ENCODE data around the gene ARRDC1.
"Not testable (repeated sequence)": the region's sequence is repeated elsewhere in the genome, so short reads cannot be mapped to it uniquely, and the experiment has no call there.

The ARRDC1 gene

GRCh38 chr9:137613738-137614523 lies 8.4 kb downstream of the ARRDC1 start:
- no peak for DNase-seq (ENCODE audit: low read depth)

GRCh38 chr9:137614631-137615386 lies 9.3 kb downstream of the ARRDC1 start:
- DNase-seq (ENCODE audit: low read depth): no peak

DNA sequence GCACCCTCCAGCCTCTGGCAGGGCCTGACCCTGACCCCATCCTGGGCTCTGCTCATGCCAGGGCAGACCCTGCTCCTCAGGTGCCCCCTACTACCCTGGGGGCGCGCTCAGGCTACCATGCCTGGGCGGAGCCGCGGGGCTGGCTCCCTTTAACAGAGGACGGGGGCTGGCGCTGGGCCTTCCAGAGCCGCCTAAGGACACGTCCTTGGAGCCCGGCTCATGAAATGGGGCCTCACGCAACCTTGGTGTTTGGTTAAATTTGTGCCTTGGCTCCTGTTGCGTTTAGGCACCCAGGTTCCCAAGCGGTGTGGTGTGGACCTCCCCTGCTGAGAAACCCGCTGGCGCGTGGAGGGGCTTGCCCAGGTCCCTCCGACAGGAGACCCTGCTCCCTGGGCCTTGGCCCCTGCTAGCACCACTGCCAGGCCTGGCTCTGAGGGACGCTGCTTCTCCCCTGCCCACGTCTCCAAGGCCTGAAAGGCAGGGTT lies 9.9 kb downstream of the ARRDC1 start:
- DNase-seq (ENCODE audit: low read depth): no peak

DNA sequence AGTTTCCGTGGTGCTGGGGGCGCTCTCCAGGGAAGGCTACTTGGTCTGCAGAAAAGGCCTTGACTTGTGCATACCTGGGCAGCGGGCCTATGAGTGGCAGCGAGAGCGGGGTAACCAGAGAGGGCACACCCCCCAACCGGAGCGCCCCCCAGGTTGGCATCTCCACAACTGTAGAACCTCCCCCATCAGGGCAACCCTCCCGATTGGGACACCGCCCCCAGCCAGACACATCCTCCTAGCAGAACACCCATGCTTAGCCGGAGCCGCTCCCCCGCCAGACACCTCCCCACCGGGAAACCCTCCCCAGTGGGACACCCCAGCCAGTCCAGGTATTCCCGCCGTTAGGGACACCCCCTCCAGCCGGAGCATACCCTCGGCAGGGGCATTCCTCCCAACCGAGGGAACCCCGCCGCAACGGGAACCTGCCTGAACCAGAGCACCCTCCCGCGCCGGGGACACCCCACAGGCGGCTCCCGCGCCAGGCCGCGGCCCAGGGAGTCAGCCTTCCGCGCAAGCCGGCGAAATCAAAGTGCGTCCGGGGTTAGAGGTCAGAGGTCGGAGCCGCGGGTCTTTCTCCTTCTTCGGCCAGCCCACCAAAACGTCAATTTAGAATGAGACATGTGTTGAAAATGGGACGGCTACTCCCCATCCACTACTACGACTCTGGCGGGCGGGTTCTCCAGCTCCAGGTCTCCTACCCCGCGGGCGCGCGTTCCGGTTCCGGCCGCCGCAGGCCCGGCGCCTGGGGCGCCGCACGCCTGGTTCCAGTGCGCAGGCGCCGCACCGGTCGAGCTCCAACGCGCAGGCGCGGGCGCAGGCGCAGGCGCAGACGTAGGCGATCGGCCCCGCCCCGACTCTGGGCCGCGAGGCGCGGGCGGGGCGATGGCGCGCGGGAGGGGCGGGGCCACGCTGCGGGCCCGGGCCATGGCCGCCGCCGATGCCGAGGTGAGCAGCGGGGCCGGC lies 12.9 kb downstream of the ARRDC1 start, which contains the start of gene EHMT1:
EHMT1 (plus strand) TSS at position 901 of the 963 bp plus-strand sequence; CDS start at position 925, 24 bp downstream.
- no peak for DNase-seq (ENCODE audit: low read depth)

GRCh38 chr9:137619240-137620047 lies 14.0 kb downstream of the ARRDC1 start:
- DNase-seq (ENCODE audit: low read depth): no peak

GRCh38 chr9:137620048-137620405 lies 14.5 kb downstream of the ARRDC1 start:
- no peak for DNase-seq (ENCODE audit: low read depth)

GRCh38 chr9:137620581-137620980 lies 15.1 kb downstream of the ARRDC1 start:
- no peak for DNase-seq (ENCODE audit: low read depth)

DNA sequence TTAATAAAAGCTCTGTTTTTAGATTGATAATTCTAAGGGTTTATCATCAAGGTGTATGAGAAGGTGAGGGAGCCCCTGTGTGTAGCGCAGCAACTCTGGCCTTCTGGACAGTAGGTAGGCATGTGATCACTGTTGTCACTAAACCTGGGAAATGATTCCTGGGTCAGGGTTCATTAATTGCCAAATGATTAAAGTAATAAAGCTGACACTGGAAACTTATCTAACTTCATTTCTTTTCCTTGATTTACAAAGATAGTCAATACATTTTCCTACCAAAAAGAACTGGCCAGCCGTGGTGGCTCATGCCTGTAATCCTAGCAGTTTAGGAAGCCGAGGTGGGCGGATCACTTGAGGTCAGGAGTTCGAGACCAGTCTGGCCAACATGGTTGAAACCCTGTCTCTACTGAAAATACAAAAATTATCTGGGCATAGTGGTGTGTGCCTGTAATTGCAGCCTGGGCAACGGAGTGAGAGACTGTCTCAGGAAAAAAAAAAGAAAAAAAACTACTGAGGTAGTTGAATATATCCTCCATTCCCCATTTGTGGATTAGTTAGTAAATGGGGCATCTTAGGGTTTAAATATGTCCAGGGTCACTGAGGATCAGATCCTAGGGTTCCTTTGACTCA lies 15.8 kb downstream of the ARRDC1 start:
- DNase-seq (ENCODE audit: low read depth): no peak

DNA sequence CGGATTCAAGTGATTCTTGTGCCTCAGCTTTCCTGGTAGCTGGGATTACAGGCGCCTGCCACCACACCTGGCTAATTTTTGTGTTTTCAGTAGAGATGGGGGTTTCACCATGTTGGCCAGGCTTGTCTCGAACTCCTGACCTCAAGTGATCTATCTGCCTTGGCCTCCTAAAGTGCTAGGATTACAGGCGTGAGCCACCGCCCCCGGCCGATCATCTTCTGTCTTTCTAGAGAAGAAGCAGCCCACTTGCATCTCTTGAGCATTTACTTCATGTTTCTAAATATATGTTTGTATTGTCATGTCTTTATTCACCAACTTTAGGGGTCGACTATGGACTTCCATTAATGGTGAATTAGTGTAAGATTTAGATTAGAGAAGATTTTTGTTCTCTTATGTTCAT lies 16.7 kb downstream of the ARRDC1 start:
- DNase-seq (ENCODE audit: low read depth): not testable (repeated sequence)

DNA sequence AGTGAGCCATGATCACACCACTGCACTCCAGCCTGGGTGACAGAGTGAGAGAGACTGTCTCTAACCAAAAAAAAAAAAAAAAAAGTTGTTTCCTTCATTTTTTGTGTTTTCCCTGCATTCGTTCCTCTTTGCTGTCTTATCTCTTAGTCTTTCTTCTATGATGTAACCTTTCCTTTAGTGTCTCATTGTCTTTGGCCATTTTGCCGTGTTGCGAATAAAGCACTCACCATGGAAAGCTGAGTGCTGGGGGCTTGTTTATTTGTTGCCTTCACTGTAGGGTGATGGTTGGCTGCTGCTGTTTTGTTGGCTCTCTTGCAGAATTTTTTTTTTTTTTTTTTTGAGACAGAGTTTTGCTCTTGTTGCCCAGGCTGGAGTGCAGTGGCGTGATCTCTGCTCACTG lies 21.0 kb downstream of the ARRDC1 start:
- DNase-seq (ENCODE audit: low read depth): no peak

- not testable (repeated sequence) for DNase-seq (ENCODE audit: low read depth)
These were observed 21.9 kb downstream of the ARRDC1 start for GRCh38 chr9:137627406-137627805.

DNA sequence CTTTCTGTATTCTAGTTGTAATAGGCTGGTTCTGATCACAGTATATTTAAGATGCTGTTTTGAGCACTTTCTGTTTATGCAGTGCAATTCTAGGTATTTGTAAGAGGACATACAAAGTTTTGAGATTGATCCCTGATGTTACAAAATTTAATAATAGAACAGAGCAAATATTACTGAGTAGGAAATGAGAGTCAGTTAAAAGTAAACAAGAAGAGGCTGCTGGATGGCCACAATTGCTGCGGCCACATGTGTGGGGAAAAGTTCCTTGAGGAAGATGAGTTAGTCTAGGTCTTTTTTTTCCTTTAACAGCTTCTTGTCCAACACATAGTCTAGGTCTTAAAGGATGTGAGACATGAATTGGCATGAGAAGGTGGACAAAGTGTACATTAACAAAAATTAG lies 24.6 kb downstream of the ARRDC1 start:
- no peak for DNase-seq (ENCODE audit: low read depth)

DNA sequence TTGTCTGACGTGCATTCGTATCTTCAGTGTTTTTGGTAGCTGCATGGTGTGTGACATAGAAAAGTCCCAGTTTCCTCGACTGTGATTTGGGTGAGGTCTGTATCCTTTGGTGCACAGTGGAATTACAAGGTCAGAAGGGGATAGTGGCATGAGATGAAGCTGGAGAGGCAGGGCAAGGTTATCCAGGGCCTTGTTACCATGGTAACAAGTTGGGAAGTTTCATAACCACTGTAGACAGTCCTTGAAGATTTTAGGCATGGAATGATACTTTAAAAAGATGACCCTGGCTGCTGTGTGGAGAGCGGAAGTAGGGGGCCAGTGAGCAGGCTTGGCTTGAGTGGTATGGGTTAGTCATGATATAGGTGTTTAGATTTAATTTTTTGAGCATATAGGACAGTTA lies 25.2 kb downstream of the ARRDC1 start:
- no peak for DNase-seq (ENCODE audit: low read depth)

DNA sequence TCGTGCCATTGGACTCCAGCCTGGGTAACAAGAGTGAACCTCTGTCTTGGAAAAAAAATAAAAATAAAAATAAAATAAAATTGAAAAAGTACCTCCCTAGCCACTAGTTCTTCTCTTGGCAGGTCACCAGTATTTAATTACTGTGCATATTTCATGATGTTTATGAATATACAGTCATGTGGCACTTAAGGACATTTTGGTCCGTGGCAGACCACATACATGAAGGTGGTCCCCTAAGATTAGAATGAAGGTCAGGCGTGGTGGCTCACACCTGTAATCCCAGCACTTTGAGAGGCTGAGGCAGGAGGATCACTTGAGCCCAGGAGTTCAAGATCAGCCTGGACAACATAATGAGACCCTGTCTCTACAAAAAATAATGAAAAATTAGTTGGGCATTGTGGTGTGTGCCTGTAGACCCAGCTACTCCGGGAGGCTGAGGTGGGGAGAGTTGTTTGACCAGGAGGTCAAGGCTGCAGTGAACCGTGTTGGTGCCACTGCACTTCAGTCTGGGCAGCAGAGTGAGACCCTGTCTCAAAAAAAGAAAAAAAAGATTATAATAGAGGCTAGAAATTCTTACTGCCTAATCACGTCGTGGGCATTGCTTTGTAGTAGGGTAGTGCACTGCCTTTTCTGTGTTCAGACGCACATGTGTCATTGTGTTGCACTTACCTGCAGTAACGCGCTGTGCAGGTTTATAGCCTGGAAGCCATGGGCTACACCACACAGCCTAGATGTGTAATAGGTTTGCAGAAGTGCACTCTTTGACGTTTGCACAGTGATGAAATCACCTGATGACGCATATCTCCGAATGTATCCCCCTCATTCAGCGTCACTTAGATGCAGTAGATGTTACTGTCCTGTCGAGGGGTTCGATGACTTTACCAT lies 26.1 kb downstream of the ARRDC1 start:
- no peak for DNase-seq (ENCODE audit: low read depth)

- no peak for DNase-seq (ENCODE audit: low read depth)
These were observed 27.0 kb downstream of the ARRDC1 start for GRCh38 chr9:137632230-137633161.

DNA sequence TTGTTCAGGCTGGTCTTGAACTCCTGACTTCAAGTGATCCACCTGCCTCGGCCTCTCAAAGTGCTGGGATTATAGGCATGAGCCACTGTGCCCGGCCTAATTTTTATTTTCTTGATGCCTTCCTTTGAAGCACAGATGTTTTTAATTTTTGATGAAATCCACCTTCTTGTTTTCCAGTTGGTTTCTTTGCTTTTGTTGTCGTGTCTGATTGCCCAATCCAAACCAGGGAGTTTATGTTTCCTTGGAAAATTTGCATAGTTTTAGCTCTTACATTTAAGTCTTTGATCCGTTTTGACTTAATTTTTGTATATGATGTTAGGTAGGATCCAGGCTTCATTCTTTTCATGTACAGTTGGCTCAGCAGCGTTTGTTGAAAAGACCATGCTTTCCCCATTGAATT lies 28.5 kb downstream of the ARRDC1 start:
- DNase-seq (ENCODE audit: low read depth): no peak

DNA sequence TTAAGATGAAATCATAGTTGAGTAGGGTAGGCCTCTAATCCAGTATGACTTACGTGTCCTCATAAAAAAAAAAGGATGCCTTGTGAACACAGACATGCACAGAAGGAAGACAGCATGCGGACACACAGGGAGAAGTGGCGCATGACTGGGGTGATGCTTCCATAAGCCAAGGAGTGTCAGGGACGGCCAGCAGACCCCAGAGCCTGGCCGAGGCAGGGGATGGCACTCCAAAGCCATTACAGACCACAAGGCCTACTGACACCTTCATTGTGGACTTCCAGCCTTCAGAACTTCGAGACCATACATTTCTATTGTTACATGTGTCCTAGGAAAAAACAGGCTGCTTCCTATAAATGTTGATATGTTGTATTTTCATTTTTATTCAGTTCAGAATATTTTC lies 33.2 kb downstream of the ARRDC1 start:
- DNase-seq (ENCODE audit: low read depth): no peak

DNA sequence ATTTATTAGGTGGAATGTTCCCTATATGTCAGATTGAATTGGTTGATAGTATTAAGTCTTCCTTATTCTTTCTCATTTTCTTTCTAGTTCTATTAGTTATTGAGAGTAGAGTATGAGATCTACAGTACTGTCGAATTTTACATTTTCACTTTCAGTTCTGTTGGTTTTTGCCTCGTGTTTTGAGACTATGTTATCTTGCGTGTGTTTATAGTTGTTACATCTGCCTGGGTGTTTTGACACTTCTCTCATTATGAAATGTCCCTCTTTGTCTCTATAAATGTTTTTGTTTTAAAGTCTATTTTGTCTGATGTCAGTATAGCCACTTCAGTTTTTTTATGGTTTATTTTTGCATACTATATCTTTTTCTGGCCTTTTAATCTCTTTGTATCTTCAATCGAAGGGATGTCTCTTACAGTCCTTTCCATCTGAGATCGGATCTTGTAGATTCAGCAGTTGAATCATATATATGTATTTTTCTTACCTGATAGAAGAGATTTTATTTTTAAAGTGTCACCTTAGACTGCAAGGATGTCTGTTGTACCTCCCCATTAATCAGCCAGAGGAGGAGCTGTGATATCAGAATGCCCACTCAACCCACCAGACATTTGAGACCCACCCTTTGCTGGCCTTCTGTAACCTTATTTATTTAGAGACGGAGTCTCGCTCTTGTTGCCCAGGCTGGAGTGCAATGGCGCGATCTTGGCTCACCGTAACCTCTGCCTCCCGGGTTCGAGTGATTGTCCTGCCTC lies 34.0 kb downstream of the ARRDC1 start:
- DNase-seq (ENCODE audit: low read depth): no peak

Measured in non-pigmented ciliary epithelial cell (primary cell).